SK-N-SH (cell line): ENCODE measurements around the gene RAB27B. TPM values are rescaled to one million over a fixed set of nuclear protein-coding genes. Genes with fewer than 3 reads are reported as not detected.
"Not testable (repeated sequence)": the region's sequence is repeated elsewhere in the genome, so short reads cannot be mapped to it uniquely, and the experiment has no call there.

ENCODE experiments used
- CTCF ChIA-PET: fragments of 300-600, 350-600 bp; formaldehyde crosslinking; extraction: SDS; loops from one replicate; lab custom pipeline; 2021; lab: Yijun Ruan, JAX
- POLR2A ChIA-PET: fragments of 350-600 bp; sonication (Branson Sonifier 250); formaldehyde crosslinking; extraction: SDS; loops from one replicate; lab custom pipeline; 2020; ENCODE audit warnings: antibody characterized with exemption, inconsistent platforms; lab: Yijun Ruan, JAX
- DNase-seq: peaks from one replicate; pipeline ENCODE4 v3.0.0; 2012
- H2AFZ ChIP-seq: fragments of 200-600 bp; sonication (generic); 2 replicates; pipeline ENCODE4 v1.8.1; 2016; ENCODE audit warnings: antibody characterized with exemption, mild to moderate bottlenecking, low read depth
- H3F3A ChIP-seq: fragments of 200-600 bp; sonication (generic); replicated peaks from 2 replicates; pipeline ENCODE3; 2016; ENCODE audit warnings: antibody characterized with exemption, mild to moderate bottlenecking; ENCODE audit not compliant: insufficient read depth
- H3K27ac ChIP-seq, 2 experiments: fragments of 200-500 bp in 1 of 2; fragments of 200-600 bp in 1 of 2; sonication (Bioruptor generic) in 1 of 2; sonication (generic), shearing (Covaris generic) in 1 of 2; 2 replicates each; pipeline versions ENCODE4 v1.5.1 to v1.6.1; 2014 to 2016; ENCODE audit warnings: low read depth in 2 of 2, inconsistent platforms in 1 of 2, low read length in 1 of 2, mild to moderate bottlenecking in 1 of 2, mixed read lengths in 1 of 2
- H3K27me3 ChIP-seq: fragments of 200-600 bp; sonication (generic), shearing (Covaris generic); 2 replicates; pipeline ENCODE4 v1.6.1; 2016; ENCODE audit warnings: mixed run types; ENCODE audit not compliant: insufficient read depth
- H3K36me3 ChIP-seq, 2 experiments: fragments of 200-500 bp in 1 of 2; fragments of 200-600 bp in 1 of 2; sonication (Bioruptor generic) in 1 of 2; sonication (generic) in 1 of 2; replicated peaks in 1 of 2; 2 replicates each; pipeline versions ENCODE3 to v1.5.1; 2014 to 2016; ENCODE audit warnings: low read length in 1 of 2, mild to moderate bottlenecking in 1 of 2; ENCODE audit not compliant: insufficient read depth in 2 of 2, control insufficient read depth in 1 of 2
- H3K4me1 ChIP-seq, 2 experiments: fragments of 200-500 bp in 1 of 2; fragments of 200-600 bp in 1 of 2; sonication (Bioruptor generic) in 1 of 2; sonication (generic), shearing (Covaris generic) in 1 of 2; 2 replicates each; pipeline versions ENCODE4 v1.5.1 to v1.6.1; 2014 to 2016; ENCODE audit warnings: low read depth in 1 of 2, low read length in 1 of 2, mixed run types in 1 of 2; ENCODE audit not compliant: insufficient read depth in 2 of 2, control insufficient read depth in 1 of 2
- H3K4me2 ChIP-seq: fragments of 200-600 bp; sonication (generic), shearing (Covaris generic); 2 replicates; pipeline ENCODE4 v1.6.1; 2017; ENCODE audit warnings: mixed run types
- H3K4me3 ChIP-seq, 2 experiments: fragments of 200-500 bp in 1 of 2; fragments of 200-600 bp in 1 of 2; sonication (Bioruptor generic) in 1 of 2; sonication (generic), shearing (Covaris generic) in 1 of 2; 2 replicates each; pipeline versions ENCODE4 v1.5.1 to v1.8.1; 2014 to 2016; ENCODE audit warnings: low read depth in 2 of 2, inconsistent platforms in 1 of 2, low read length in 1 of 2, mild to moderate bottlenecking in 1 of 2, mixed read lengths in 1 of 2, moderate library complexity in 1 of 2
- H3K79me2 ChIP-seq: fragments of 200-600 bp; sonication (generic); 2 replicates; pipeline ENCODE4 v1.8.1; 2017; ENCODE audit warnings: mild to moderate bottlenecking; ENCODE audit not compliant: insufficient read depth
- H3K9ac ChIP-seq: fragments of 200-600 bp; sonication (generic); 2 replicates; pipeline ENCODE4 v1.6.1; 2017; ENCODE audit warnings: mixed run types
- H3K9me2 ChIP-seq: fragments of 200-600 bp; sonication (generic); 2 replicates; pipeline ENCODE4 v1.6.1; 2017; ENCODE audit warnings: mixed run types
- H3K9me3 ChIP-seq: fragments of 200-600 bp; sonication (generic); 2 replicates; pipeline ENCODE4 v1.6.1; 2017; ENCODE audit warnings: mixed run types, mild to moderate bottlenecking, moderate library complexity
- H4K20me1 ChIP-seq: fragments of 200-600 bp; sonication (generic); 2 replicates; pipeline ENCODE4 v1.6.1; 2017; ENCODE audit warnings: mild to moderate bottlenecking, mixed run types; ENCODE audit not compliant: insufficient read depth
- ELF1 ChIP-seq: IDR thresholded peaks from 2 replicates; pipeline ENCODE4 v1.4.0; 2012
- EZH2phosphoT487 ChIP-seq: fragments of 200-600 bp; sonication (generic); IDR thresholded peaks from 2 replicates; pipeline ENCODE4 v1.6.1; 2017; ENCODE audit warnings: low read depth, mixed run types, mild to moderate bottlenecking, antibody characterized with exemption, moderate library complexity, borderline replicate concordance
- FOXJ3 ChIP-seq: sonication (generic); formaldehyde crosslinking; IDR thresholded peaks from 2 replicates; pipeline ENCODE4 v1.5.1; 2020; ENCODE audit warnings: mild to moderate bottlenecking, missing genetic modification reagents
- FOXM1 ChIP-seq: IDR thresholded peaks from 2 replicates; pipeline ENCODE4 v1.4.0; 2012; ENCODE audit warnings: low read depth, mild to moderate bottlenecking
- GABPA ChIP-seq: IDR thresholded peaks from 2 replicates; pipeline ENCODE4 v1.4.0; 2012; ENCODE audit warnings: low read depth, mild to moderate bottlenecking
- IRF3 ChIP-seq: fragments of 150-350 bp; IDR thresholded peaks from 2 replicates; pipeline ENCODE4 v1.6.1; 2016; ENCODE audit warnings: mild to moderate bottlenecking, low read depth, low read length
- JUND ChIP-seq: IDR thresholded peaks from 2 replicates; pipeline ENCODE4 v1.4.0; 2012
- NRF1 ChIP-seq: IDR thresholded peaks from 2 replicates; pipeline ENCODE4 v1.6.1; 2012; ENCODE audit warnings: low read depth, mild to moderate bottlenecking, low read length
- RFX5 ChIP-seq: IDR thresholded peaks from 2 replicates; pipeline ENCODE4 v1.6.1; 2012; ENCODE audit warnings: mild to moderate bottlenecking, improper control_type of control experiment, low read length
- TCF12 ChIP-seq: IDR thresholded peaks from 2 replicates; pipeline ENCODE4 v1.4.0; 2012
- USF1 ChIP-seq: IDR thresholded peaks from 2 replicates; pipeline ENCODE4 v1.4.0; 2012; ENCODE audit warnings: low read depth, borderline replicate concordance
- USF2 ChIP-seq: fragments of 150-350 bp; IDR thresholded peaks from 2 replicates; pipeline ENCODE4 v1.6.1; 2017; ENCODE audit warnings: antibody characterized with exemption, low read length, low read depth, borderline replicate concordance
- WGBS: methylation state at CpG from one replicate; pipeline ENCODE4 v1.1.6; 2017; ENCODE audit warnings: low lambda C conversion rate; 5-methylcytosine and 5-hydroxymethylcytosine counted together
- polyA plus RNA-seq, 3 experiments: library from polyadenylated mRNA; depleted of rRNA; stranded (reverse); fragments of >200 nt; gene quantifications; 2 replicates each; pipeline ENCODE4 v1.2.3, GENCODE V29; 2012

The RAB27B gene
- polyA plus RNA-seq, 1 of the 3 experiments (the other 2 are of a cell fraction), result 0.56 TPM

GRCh38 chr18:54810662-54811061, 17.6 kb upstream of the RAB27B start:
- H3K27me3 ChIP-seq, H3K4me3 ChIP-seq, H3K4me2 ChIP-seq, H3K9me3 ChIP-seq, H3K9ac ChIP-seq, H4K20me1 ChIP-seq, H2AFZ ChIP-seq, H3K27ac ChIP-seq, POLR2A ChIA-PET, H3K4me1 ChIP-seq, H3K36me3 ChIP-seq, CTCF ChIA-PET, H3K9me2 ChIP-seq, H3K79me2 ChIP-seq, DNase-seq: not testable (repeated sequence)
- 95% methylated on average over 5 of the region's 5 CpGs for WGBS
- peaks cover 14% of the 10 kb centered on the region for H3F3A ChIP-seq

GRCh38 chr18:54812885-54813284, 15.4 kb upstream of the RAB27B start:
- 91% methylated on average over 2 of the region's 2 CpGs for WGBS
- no peak overlapping the region for H3K9ac ChIP-seq
- no peak for DNase-seq
- no peaks in the 10 kb centered on the region for H3K9me3 ChIP-seq
- no peaks in the 10 kb centered on the region for H3K9me2 ChIP-seq
- no peak overlapping the region for H2AFZ ChIP-seq
- CTCF ChIA-PET, result no interaction called here
- no peaks in the 10 kb centered on the region for H3K27me3 ChIP-seq
- TF ChIP-seq IRF3 (no peak), NRF1 (no peak), FOXJ3 (CRISPR knock-in tag) (no peak)
- no peaks in the 10 kb centered on the region for H3K36me3 ChIP-seq
- H3K79me2 ChIP-seq, result no peaks in the 10 kb centered on the region
- no peak overlapping the region for H3K4me2 ChIP-seq
- H4K20me1 ChIP-seq, result no peaks in the 10 kb centered on the region
- POLR2A ChIA-PET, result no interaction called here
- H3F3A ChIP-seq, result no peaks in the 10 kb centered on the region
- no peak overlapping the region for H3K27ac ChIP-seq
- no peaks in the 10 kb centered on the region for H3K4me1 ChIP-seq
- H3K4me3 ChIP-seq, result no peak overlapping the region

- no peaks in the 10 kb centered on the region for H3K4me1 ChIP-seq
- H3K9me2 ChIP-seq, result no peaks in the 10 kb centered on the region
- POLR2A ChIA-PET, result no interaction called here
- TF ChIP-seq USF1 (no peak), USF2 (no peak), ELF1 (no peak), RFX5 (no peak), NRF1 (no peak), EZH2phosphoT487 (no peak), GABPA (no peak), FOXM1 (no peak), TCF12 (no peak), JUND (no peak)
- no peaks in the 10 kb centered on the region for H3F3A ChIP-seq
- 67% methylated on average over 1 of the region's 1 CpG for WGBS
- H3K79me2 ChIP-seq, result no peaks in the 10 kb centered on the region
- no peaks in the 10 kb centered on the region for H3K9me3 ChIP-seq
- CTCF ChIA-PET, result no interaction called here
- H3K27me3 ChIP-seq, result no peaks in the 10 kb centered on the region
- no peak overlapping the region for H3K4me3 ChIP-seq
- DNase-seq, result no peak
- H3K36me3 ChIP-seq, result no peaks in the 10 kb centered on the region
- no peak overlapping the region for H3K4me2 ChIP-seq
- no peak overlapping the region for H3K9ac ChIP-seq
- no peaks in the 10 kb centered on the region for H4K20me1 ChIP-seq
- no peak overlapping the region for H2AFZ ChIP-seq
- H3K27ac ChIP-seq, result no peak overlapping the region
These were observed 15.0 kb upstream of the RAB27B start for GRCh38 chr18:54813305-54813704.
